ENCODE measurements around the gene CENPX. TPM values are rescaled to one million over a fixed set of nuclear protein-coding genes. Genes with fewer than 3 reads are reported as not detected.

Gene CENPX
- total and polyA plus RNA-seq, 2 of the 13 experiments (the other 11 are each of a cell fraction or from before 2014, with no cell fraction given) = 92.7 to 170 TPM

DNA sequence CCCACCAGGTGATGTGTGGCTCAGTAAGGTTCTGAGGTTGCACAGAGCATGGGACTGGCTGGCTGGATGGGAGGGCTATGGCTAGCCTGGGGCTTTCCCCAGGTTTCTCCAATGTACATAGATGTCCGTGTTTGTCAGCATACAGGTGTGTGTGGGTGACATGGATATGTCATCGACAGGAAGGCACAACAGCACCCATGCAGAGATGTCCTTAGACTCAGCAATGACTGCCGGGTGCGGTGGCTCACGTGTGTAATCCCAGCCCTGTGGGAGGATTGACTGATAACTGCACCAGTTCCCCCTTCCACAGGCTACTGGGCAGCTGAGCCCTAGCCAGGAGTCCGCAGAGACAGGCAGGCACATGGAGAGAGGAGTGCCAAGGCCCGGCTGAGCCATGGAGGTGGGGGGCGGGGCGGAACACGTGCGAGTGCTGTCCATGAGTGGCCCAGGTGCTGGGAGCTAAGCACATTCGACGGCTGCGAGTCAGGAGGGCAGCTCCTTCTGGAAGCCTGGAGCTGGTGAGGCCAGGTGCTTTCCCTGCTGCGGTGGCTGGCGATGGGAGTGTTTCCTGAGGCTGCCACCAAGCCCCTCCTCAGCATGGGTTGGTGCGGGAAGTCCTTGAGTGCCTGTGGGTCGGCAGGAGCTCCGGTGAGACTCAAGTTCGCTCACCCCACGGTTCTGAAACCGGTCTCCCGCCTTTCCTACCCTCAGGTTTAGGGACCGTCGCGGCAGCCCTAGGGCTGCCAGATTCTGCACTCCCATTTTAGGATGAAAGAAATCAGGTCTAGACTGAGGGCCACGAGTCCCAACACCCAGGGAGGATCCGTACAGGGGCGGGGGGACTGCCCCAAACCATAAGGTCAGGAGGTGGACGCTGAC, 46.1 kb downstream of the CENPX start (continued):
- no peak for TF ChIP-seq MLX (CRISPR knock-in tag; IDR thresholded peaks at IDR 0.05)
- TF ChIP-seq ZNF746 (CRISPR knock-in tag; IDR thresholded peaks at IDR 0.05) = 0 out of 2 replicates have a peak, but pooled peaks have one; percentile 28
- no peak for TF ChIP-seq CEBPG (CRISPR knock-in tag; IDR thresholded peaks at IDR 0.05)
- TF ChIP-seq MIER2 (CRISPR knock-in tag; IDR thresholded peaks at IDR 0.05) = no peak; the same call in 1 of the 2 replicates
- TF ChIP-seq SUZ12 (IDR thresholded peaks at IDR 0.05; ENCODE audit: low read depth, low read length) = no peak
- peak; percentile 75; the same call in 1 of the 2 replicates for TF ChIP-seq MXD1 (CRISPR knock-in tag; IDR thresholded peaks at IDR 0.05)
- TF ChIP-seq NFAT5 (CRISPR knock-in tag; IDR thresholded peaks at IDR 0.05) = no peak
- TF ChIP-seq GATA4 (IDR thresholded peaks at IDR 0.05; ENCODE audit: borderline replicate concordance, low read depth) = no peak
- TF ChIP-seq GABPB1 (CRISPR knock-in tag; IDR thresholded peaks at IDR 0.05) = peak; percentile 49
- no peak for TF ChIP-seq ATF4 (CRISPR knock-in tag; IDR thresholded peaks at IDR 0.05)
- TF ChIP-seq MLLT10 (CRISPR knock-in tag; IDR thresholded peaks at IDR 0.05) = no peak
- TF ChIP-seq ZNF670 (CRISPR knock-in tag; IDR thresholded peaks at IDR 0.05; ENCODE audit: borderline replicate concordance) = peak; percentile 67; the same call in 1 of the 2 replicates
- TF ChIP-seq ZBTB39 (CRISPR knock-in tag; IDR thresholded peaks at IDR 0.05) = peak; percentile 90; the same call in 1 of the 2 replicates
- 0 out of 2 replicates have a peak, but pooled peaks have one; percentile 31 for TF ChIP-seq BATF2 (CRISPR knock-in tag; IDR thresholded peaks at IDR 0.05)
- TF ChIP-seq ZNF737 (CRISPR knock-in tag; IDR thresholded peaks at IDR 0.05; ENCODE audit: borderline replicate concordance) = no peak
- TF ChIP-seq CCDC6 (CRISPR knock-in tag; IDR thresholded peaks at IDR 0.05) = 0 out of 2 replicates have a peak, but pooled peaks have one; percentile 72
- no peak for TF ChIP-seq TCF7L2 (IDR thresholded peaks at IDR 0.05; ENCODE audit: low read depth, low read length)
- TF ChIP-seq NFRKB (IDR thresholded peaks at IDR 0.05) = no peak
- TF ChIP-seq SP4 (CRISPR knock-in tag; IDR thresholded peaks at IDR 0.05) = no peak

Data from HepG2 (cell line).